Measurements from ENCODE around the gene AFG1L.

- no peak for TF ChIP-seq CTCF (IDR thresholded peaks at IDR 0.05)
- no peak for TF ChIP-seq ZNF121 (CRISPR knock-in tag; IDR thresholded peaks at IDR 0.05)
- TF ChIP-seq ESRRA (CRISPR knock-in tag; IDR thresholded peaks at IDR 0.05; ENCODE audit: borderline replicate concordance): no peak
- TF ChIP-seq, protein P1, sequence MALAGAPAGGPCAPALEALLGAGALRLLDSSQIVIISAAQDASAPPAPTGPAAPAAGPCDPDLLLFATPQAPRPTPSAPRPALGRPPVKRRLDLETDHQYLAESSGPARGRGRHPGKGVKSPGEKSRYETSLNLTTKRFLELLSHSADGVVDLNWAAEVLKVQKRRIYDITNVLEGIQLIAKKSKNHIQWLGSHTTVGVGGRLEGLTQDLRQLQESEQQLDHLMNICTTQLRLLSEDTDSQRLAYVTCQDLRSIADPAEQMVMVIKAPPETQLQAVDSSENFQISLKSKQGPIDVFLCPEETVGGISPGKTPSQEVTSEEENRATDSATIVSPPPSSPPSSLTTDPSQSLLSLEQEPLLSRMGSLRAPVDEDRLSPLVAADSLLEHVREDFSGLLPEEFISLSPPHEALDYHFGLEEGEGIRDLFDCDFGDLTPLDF (CRISPR knock-in tag; IDR thresholded peaks at IDR 0.05): no peak
- no peak for TF ChIP-seq ZBTB21 (CRISPR knock-in tag; IDR thresholded peaks at IDR 0.05; ENCODE audit: borderline replicate concordance)
- no peak for TF ChIP-seq CREB1 (CRISPR knock-in tag; IDR thresholded peaks at IDR 0.05)
- no peak for TF ChIP-seq TCF7 (CRISPR knock-in tag; IDR thresholded peaks at IDR 0.05; ENCODE audit: low read depth)
- TF ChIP-seq, protein P2, sequence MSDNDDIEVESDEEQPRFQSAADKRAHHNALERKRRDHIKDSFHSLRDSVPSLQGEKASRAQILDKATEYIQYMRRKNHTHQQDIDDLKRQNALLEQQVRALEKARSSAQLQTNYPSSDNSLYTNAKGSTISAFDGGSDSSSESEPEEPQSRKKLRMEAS (CRISPR knock-in tag; IDR thresholded peaks at IDR 0.05): no peak
- TF ChIP-seq GRHL2 (CRISPR knock-in tag; IDR thresholded peaks at IDR 0.05; ENCODE audit: insufficient replicate concordance, severe bottlenecking): no peak
- no peak for TF ChIP-seq AFF4 (CRISPR knock-in tag; IDR thresholded peaks at IDR 0.05; ENCODE audit: borderline replicate concordance)
- no peak for TF ChIP-seq ZNF512 (CRISPR knock-in tag; IDR thresholded peaks at IDR 0.05; ENCODE audit: borderline replicate concordance)
- TF ChIP-seq, protein P3, sequence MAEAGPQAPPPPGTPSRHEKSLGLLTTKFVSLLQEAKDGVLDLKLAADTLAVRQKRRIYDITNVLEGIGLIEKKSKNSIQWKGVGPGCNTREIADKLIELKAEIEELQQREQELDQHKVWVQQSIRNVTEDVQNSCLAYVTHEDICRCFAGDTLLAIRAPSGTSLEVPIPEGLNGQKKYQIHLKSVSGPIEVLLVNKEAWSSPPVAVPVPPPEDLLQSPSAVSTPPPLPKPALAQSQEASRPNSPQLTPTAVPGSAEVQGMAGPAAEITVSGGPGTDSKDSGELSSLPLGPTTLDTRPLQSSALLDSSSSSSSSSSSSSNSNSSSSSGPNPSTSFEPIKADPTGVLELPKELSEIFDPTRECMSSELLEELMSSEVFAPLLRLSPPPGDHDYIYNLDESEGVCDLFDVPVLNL (CRISPR knock-in tag; IDR thresholded peaks at IDR 0.05; ENCODE audit: borderline replicate concordance, low read depth): no peak
- TF ChIP-seq ATF2 (CRISPR knock-in tag; IDR thresholded peaks at IDR 0.05; ENCODE audit: borderline replicate concordance, low read depth): no peak
- TF ChIP-seq ELF4 (CRISPR knock-in tag; IDR thresholded peaks at IDR 0.05; ENCODE audit: low read depth): no peak
Measured at GRCh38 chr6:108441141-108441540, 146.3 kb downstream of the AFG1L start.
